Heart right ventricle (tissue), 16 donors: ENCODE measurements around the gene HOXA10. TPM values are rescaled to one million over a fixed set of nuclear protein-coding genes. Genes with fewer than 3 reads are reported as not detected.

ENCODE experiments used
- ATAC-seq, 8 donors: fragments of 200-7000 bp; cut with Tn5 transposase; one replicate each; pipeline ENCODE4 v1.9.1; 2020; ENCODE audit warnings: mild to moderate bottlenecking in 8 of 8, moderate library complexity in 8 of 8, moderate number of reproducible peaks in 1 of 8
- DNase-seq, 2 donors: peaks; one replicate each; pipeline ENCODE4 v3.0.0-alpha.2; 2020
- H3K27ac ChIP-seq, 10 donors: fragments of 200-600 bp; sonication (generic) in 2 of 10; one replicate each; pipeline versions ENCODE4 v1.5.0 to v1.8.0; 2020 to 2022; ENCODE audit warnings: mild to moderate bottlenecking in 3 of 10
- H3K27me3 ChIP-seq, 7 donors: fragments of 200-600 bp; one replicate each; pipeline ENCODE4 v1.8.0; 2021 to 2022; ENCODE audit warnings: mild to moderate bottlenecking in 2 of 7
- H3K36me3 ChIP-seq, 9 donors: fragments of 200-600 bp; sonication (generic) in 1 of 9; one replicate each; pipeline versions ENCODE4 v1.5.0 to v1.8.0; 2020 to 2022; ENCODE audit warnings: mild to moderate bottlenecking in 2 of 9
- H3K4me1 ChIP-seq, 9 donors: fragments of 200-600 bp; sonication (generic) in 1 of 9; one replicate each; pipeline versions ENCODE4 v1.5.0 to v1.8.0; 2020 to 2022; ENCODE audit warnings: mild to moderate bottlenecking in 4 of 9
- H3K4me3 ChIP-seq, 10 donors: fragments of 200-600 bp; sonication (generic) in 2 of 10; one replicate each; pipeline versions ENCODE4 v1.5.0 to v1.8.0; 2020 to 2022; ENCODE audit warnings: mild to moderate bottlenecking in 7 of 10, moderate library complexity in 2 of 10
- H3K9me3 ChIP-seq, 11 donors: fragments of 200-600 bp in 10 of 11; sonication (generic) in 2 of 11; one replicate each; pipeline versions ENCODE4 v1.5.0 to v1.8.0; 2013 to 2022; ENCODE audit warnings: mild to moderate bottlenecking in 2 of 11, control low read depth in 1 of 11, moderate library complexity in 1 of 11
- CTCF ChIP-seq, 9 donors: fragments of 200-600 bp; sonication (generic) in 2 of 9; IDR thresholded peaks; one replicate each; pipeline versions ENCODE4 v1.5.0 to v1.8.0; 2021 to 2022; ENCODE audit warnings: antibody characterized with exemption in 9 of 9, mild to moderate bottlenecking in 5 of 9, moderate library complexity in 1 of 9
- WGBS, 2 donors: extraction: QIAGEN DNeasy Blood & Tissue Kit; methylation state at CpG; one replicate each; pipeline ENCODE4 v1.1.7; 2013; ENCODE audit warnings: inconsistent platforms in 1 of 2; 5-methylcytosine and 5-hydroxymethylcytosine counted together
- intact Hi-C, 10 donors: fragments of 100-400 bp; cut with DNase I; formaldehyde crosslinking; loops; one replicate each; pipeline versions ENCODE4 v1.11.1 to v1.14.2; 2022
- polyA plus RNA-seq, 2 donors: library from polyadenylated mRNA; stranded (reverse); fragments of 200-250 nt; gene quantifications; one replicate each; pipeline ENCODE4 v1.2.3, GENCODE V29; 2013
- total RNA-seq, 10 donors: library from RNA; stranded (reverse); fragmentation: NEBNext Ultra II Directional in 3 of 10; extraction: Animal tissue kit (Norgen Biotek cat#: 25700) in 3 of 10; gene quantifications; one replicate each; pipeline versions ENCODE4 v1.2.1 to v1.2.4, GENCODE V29; 2021 to 2023
- donor health status: Arrhythmogenic right ventricular cardiomyopathy.
- donor health status: ischemic (EF 13 %, LVEDD 7.1; RV severe dilation, severe dysfunction).
- donor health status: healthy with polysubstance abuse.
- donor health status: DM: no; HTN: yes; CAD: no.
- donor health status: DM: no; HTN: no; CAD: no.
- donor health status: ischemic (EF 25% LVEDD 6.9; RV normal size, moderate dysfunction).
- donor health status: ischemic (EF 25% LVEDD 5.7; RV mildly dilated, moderate dysfunction).
- donor health status: healthy.
- donor health status: DM: yes; HTN: yes; CAD: no.
- donor health status: Ischemic cardiomyopathy.
- donor health status: ischemic (EF 35%, LVEDD 5.7; RV mildly dilated, moderate dysfunction).
- donor health status: nonischemic (EF 11% LVEDD 7.7; RV severe dilation, severe dysfunction).
- donor health status: DM: yes; HTN: yes; CAD: no.
- donor health status: PGD.
- donor health status: ischemic (EF 29% LVEDD 5.4; RV normal size, mild dysfunction).
- donor health status: nonischemic (EF 23%, LVEDD 6.1; RV moderate dilation, normal function).

Gene HOXA10
- total and polyA plus RNA-seq, 12 donors = 0.03 to 0.19 TPM; not detected in 10

- Histone ChIP-seq H3K4me1 (peaks cover 8 to 53% (median 36%) of the 10 kb centered on the region in 9 donors), H3K27me3 (peaks cover 67 to 100% (median 100%) of the 10 kb centered on the region in 7 donors), H3K9me3 (no peaks in the 10 kb centered on the region), H3K27ac (no peak overlapping the region), H3K4me3 (no peak overlapping the region), H3K36me3 (no peaks in the 10 kb centered on the region)
- ATAC-seq (no peak), DNase-seq (no peak)
- WGBS, 2 donors = 6 to 9% methylated on average over 24 of the region's 24 CpGs
- intact Hi-C loops = no loop called here
- TF ChIP-seq CTCF (IDR thresholded peaks at IDR 0.05) = no peak
These were observed 11.9 kb upstream of the HOXA10 start for GRCh38 chr7:27185854-27186667.

- peaks cover 69 to 100% (median 100%) of the 10 kb centered on the region in 7 donors for H3K27me3 ChIP-seq
- peak within 1 kb of the TSS in 1 of 10 donors; percentile 5 for H3K27ac ChIP-seq
- peaks cover 8 to 53% (median 36%) of the 10 kb centered on the region in 9 donors for H3K4me1 ChIP-seq
- intact Hi-C loops = no loop called here
- H3K4me3 ChIP-seq = peak within 1 kb of the TSS; percentile 12 to 48 (median 36)
- TF ChIP-seq CTCF (IDR thresholded peaks at IDR 0.05) = no peak
- WGBS, 2 donors = 5 to 6% methylated on average over 43 of the region's 43 CpGs
- no peaks in the 10 kb centered on the region for H3K9me3 ChIP-seq
- no peaks in the 10 kb centered on the region for H3K36me3 ChIP-seq
- DNase-seq (no peak), ATAC-seq (peak in 1 of 8 donors; percentile 5)
These were observed 11.1 kb upstream of the HOXA10 start, which contains the start of gene HOXA11 for GRCh38 chr7:27185013-27185853. Gene HOXA11, minus strand, starts transcription at chr7:27185232. Its CDS starts 88 bp downstream, at chr7:27185144.

GRCh38 chr7:27184337-27185012 lies 10.4 kb upstream of the HOXA10 start:
- Histone ChIP-seq H3K27me3 (peaks cover 69 to 100% (median 100%) of the 10 kb centered on the region in 7 donors), H3K4me3 (peak overlapping the region; percentile 12 to 48 (median 36)), H3K9me3 (no peaks in the 10 kb centered on the region), H3K36me3 (no peaks in the 10 kb centered on the region), H3K27ac (peak overlapping the region in 1 of 10 donors; percentile 5), H3K4me1 (peaks cover 12 to 60% (median 43%) of the 10 kb centered on the region in 9 donors)
- TF ChIP-seq CTCF (IDR thresholded peaks at IDR 0.05) = peak in 1 of 9 donors; percentile 14
- WGBS, 2 donors = 2 to 3% methylated on average over 72 of the region's 72 CpGs
- peak in 2 of 8 donors; percentile 25 to 34 for ATAC-seq
- no peak for DNase-seq
- intact Hi-C loops = no loop called here
